Measurements from ENCODE around the gene NCDN. TPM values are rescaled to one million over a fixed set of nuclear protein-coding genes. Genes with fewer than 3 reads are reported as not detected.

NCDN gene
- total RNA-seq, 1 experiment from 2014 or later, result 12.8 TPM

- H3K27me3 ChIP-seq (replicated peaks; ENCODE audit: control insufficient read depth, insufficient read depth, low read length), result no peaks in the 10 kb centered on the region
- no peak for DNase-seq
- intact Hi-C loops (cut with micrococcal nuclease; ENCODE audit: unreplicated experiment), result no loop called here
- H3K36me3 Mint-ChIP-seq (ENCODE audit: insufficient read depth, unreplicated experiment), result peaks cover 6% of the 10 kb centered on the region
- H3K4me1 ChIP-seq, result no peaks in the 10 kb centered on the region
- H3K27ac Mint-ChIP-seq (ENCODE audit: unreplicated experiment), result no peak overlapping the region
- ChIA-PET CTCF (no interaction called here), POLR2A (no interaction called here)
- BruUV-seq (replicated peaks), result no TSS peak
- no peak overlapping the region for H3K4me3 ChIP-seq (ENCODE audit: low read depth, low read length)
- no peaks in the 10 kb centered on the region for H3K27me3 Mint-ChIP-seq (ENCODE audit: insufficient read depth, unreplicated experiment)
- H3K36me3 ChIP-seq (ENCODE audit: control insufficient read depth, insufficient read depth, low read length), result no peaks in the 10 kb centered on the region
- TF ChIP-seq CTCF (IDR thresholded peaks at IDR 0.05; ENCODE audit: insufficient read depth in 1 of 2, low read depth in 1 of 2, low read length in 1 of 2, severe bottlenecking in 1 of 2, unreplicated experiment in 1 of 2), result no peak
- no peak overlapping the region for H3K4me3 Mint-ChIP-seq (ENCODE audit: unreplicated experiment)
- H3K9me3 ChIP-seq, result no peaks in the 10 kb centered on the region
- H3K4me1 Mint-ChIP-seq (ENCODE audit: low read depth, unreplicated experiment), result no peaks in the 10 kb centered on the region
- H3K9me3 Mint-ChIP-seq (ENCODE audit: unreplicated experiment), result peaks cover 12% of the 10 kb centered on the region
These were observed 46.3 kb upstream of the NCDN start for GRCh38 chr1:35511305-35511704.

GRCh38 chr1:35518183-35518582, 39.4 kb upstream of the NCDN start:
- Histone ChIP-seq H3K4me3 (ENCODE audit: low read depth, low read length) (no peak overlapping the region), H3K27me3 (replicated peaks; ENCODE audit: control insufficient read depth, insufficient read depth, low read length) (no peaks in the 10 kb centered on the region), H3K9me3 (no peaks in the 10 kb centered on the region), H3K36me3 (ENCODE audit: control insufficient read depth, insufficient read depth, low read length) (no peaks in the 10 kb centered on the region), H3K4me1 (no peaks in the 10 kb centered on the region)
- ChIA-PET CTCF (no interaction called here), POLR2A (no interaction called here)
- Mint-ChIP-seq H3K27ac (ENCODE audit: unreplicated experiment) (no peak overlapping the region), H3K4me3 (ENCODE audit: unreplicated experiment) (no peak overlapping the region), H3K36me3 (ENCODE audit: insufficient read depth, unreplicated experiment) (peaks cover 5% of the 10 kb centered on the region), H3K9me3 (ENCODE audit: unreplicated experiment) (peaks cover 41% of the 10 kb centered on the region), H3K27me3 (ENCODE audit: insufficient read depth, unreplicated experiment) (no peaks in the 10 kb centered on the region), H3K4me1 (ENCODE audit: low read depth, unreplicated experiment) (peaks cover 12% of the 10 kb centered on the region)
- no TSS peak for BruUV-seq (replicated peaks)
- DNase-seq, result no peak
- intact Hi-C loops (cut with micrococcal nuclease; ENCODE audit: unreplicated experiment), result no loop called here
- no peak for TF ChIP-seq CTCF (IDR thresholded peaks at IDR 0.05; ENCODE audit: insufficient read depth in 1 of 2, low read depth in 1 of 2, low read length in 1 of 2, severe bottlenecking in 1 of 2, unreplicated experiment in 1 of 2)

- H3K27me3 Mint-ChIP-seq (ENCODE audit: insufficient read depth, unreplicated experiment), result no peaks in the 10 kb centered on the region
- no TSS peak for BruUV-seq (replicated peaks)
- peaks cover 43% of the 10 kb centered on the region for H3K9me3 Mint-ChIP-seq (ENCODE audit: unreplicated experiment)
- H3K36me3 ChIP-seq (ENCODE audit: control insufficient read depth, insufficient read depth, low read length), result no peaks in the 10 kb centered on the region
- DNase-seq, result no peak
- no peaks in the 10 kb centered on the region for H3K9me3 ChIP-seq
- H3K4me3 ChIP-seq (ENCODE audit: low read depth, low read length), result no peak overlapping the region
- H3K27me3 ChIP-seq (replicated peaks; ENCODE audit: control insufficient read depth, insufficient read depth, low read length), result no peaks in the 10 kb centered on the region
- H3K4me1 Mint-ChIP-seq (ENCODE audit: low read depth, unreplicated experiment), result peaks cover 24% of the 10 kb centered on the region
- H3K4me1 ChIP-seq, result peaks cover 2% of the 10 kb centered on the region
- no peak overlapping the region for H3K27ac Mint-ChIP-seq (ENCODE audit: unreplicated experiment)
- H3K36me3 Mint-ChIP-seq (ENCODE audit: insufficient read depth, unreplicated experiment), result peaks cover 7% of the 10 kb centered on the region
- POLR2A ChIA-PET, result no interaction called here
- CTCF ChIA-PET, result no interaction called here
- no peak overlapping the region for H3K4me3 Mint-ChIP-seq (ENCODE audit: unreplicated experiment)
- intact Hi-C loops (cut with micrococcal nuclease; ENCODE audit: unreplicated experiment), result no loop called here
- TF ChIP-seq CTCF (IDR thresholded peaks at IDR 0.05; ENCODE audit: insufficient read depth in 1 of 2, low read depth in 1 of 2, low read length in 1 of 2, severe bottlenecking in 1 of 2, unreplicated experiment in 1 of 2), result no peak
These were observed 38.2 kb upstream of the NCDN start for GRCh38 chr1:35519432-35519831.

All from Caco-2 (cell line).